A673 (cell line): ENCODE data around the gene CCKAR. TPM values are rescaled to one million over a fixed set of nuclear protein-coding genes. Genes with fewer than 3 reads are reported as not detected.

Experiments used
- BruUV-seq: library from RNA; stranded (reverse); fragments of 400-500 nt; replicated peaks from 2 replicates; lab custom pipeline; 2021; lab: Mats Ljungman, UMichigan
- CTCF ChIA-PET: fragments of 300-600 bp; sonication (Branson Sonifier 250); formaldehyde crosslinking; loops from one replicate; lab custom pipeline; 2022; ENCODE audit warnings: antibody characterized with exemption; lab: Charles Lee
- POLR2A ChIA-PET: fragments of 300-600 bp; sonication (Branson Sonifier 250); formaldehyde crosslinking; loops from one replicate; lab custom pipeline; 2022; ENCODE audit warnings: antibody characterized with exemption; ENCODE audit not compliant: low non-redundant PET; lab: Charles Lee
- DNase-seq: peaks from one replicate; pipeline ENCODE4 v3.0.0-alpha.2; 2015; ENCODE audit warnings: low spot score
- H3K27ac ChIP-seq: fragments of 200-600 bp; sonication (generic); 2 replicates; pipeline ENCODE4 v1.5.1; 2016; ENCODE audit warnings: mixed run types, low read depth, mild to moderate bottlenecking, mixed read lengths, antibody characterized with exemption, low read length; ENCODE audit not compliant: poor library complexity, severe bottlenecking
- H3K27me3 ChIP-seq: fragments of 200-600 bp; sonication (generic); replicated peaks from 2 replicates; pipeline ENCODE4 v1.6.1; 2017; ENCODE audit warnings: mixed run types, low read depth, mild to moderate bottlenecking, mixed read lengths, antibody characterized with exemption, low read length; ENCODE audit not compliant: insufficient read depth, poor library complexity
- H3K36me3 ChIP-seq: fragments of 200-600 bp; sonication (generic); 2 replicates; pipeline ENCODE4 v1.6.1; 2016; ENCODE audit warnings: mixed run types, mild to moderate bottlenecking, mixed read lengths, antibody characterized with exemption, low read length; ENCODE audit not compliant: insufficient read depth, poor library complexity, severe bottlenecking
- H3K4me1 ChIP-seq: fragments of 200-600 bp; sonication (generic); 2 replicates; pipeline ENCODE4 v1.6.1; 2017; ENCODE audit warnings: mixed run types, mild to moderate bottlenecking, mixed read lengths, antibody characterized with exemption, low read length; ENCODE audit not compliant: insufficient read depth, poor library complexity, severe bottlenecking
- H3K4me3 ChIP-seq: fragments of 200-600 bp; sonication (generic); 2 replicates; pipeline ENCODE4 v1.5.1; 2016; ENCODE audit warnings: low read depth, mixed run types, mild to moderate bottlenecking, mixed read lengths, low read length; ENCODE audit not compliant: poor library complexity, severe bottlenecking
- H3K9me3 ChIP-seq: fragments of 200-600 bp; sonication (generic); 2 replicates; pipeline ENCODE4 v1.6.1; 2016; ENCODE audit warnings: mixed run types, low read depth, mild to moderate bottlenecking, mixed read lengths, antibody characterized with exemption, low read length; ENCODE audit not compliant: poor library complexity, severe bottlenecking
- EZH2 ChIP-seq: fragments of 200-600 bp; sonication (generic); IDR thresholded peaks from 2 replicates; pipeline ENCODE4 v1.6.1; 2017; ENCODE audit warnings: borderline replicate concordance, low read depth, mild to moderate bottlenecking, mixed read lengths, antibody characterized with exemption, low read length; ENCODE audit not compliant: poor library complexity, severe bottlenecking
- intact Hi-C: fragments of 100-400 bp; cut with micrococcal nuclease; formaldehyde crosslinking; loops from one replicate; pipeline ENCODE4 v1.10.0; 2022; ENCODE audit not compliant: unreplicated experiment
- total RNA-seq: library from RNA; stranded (reverse); gene quantifications from 2 replicates; pipeline ENCODE4 v1.2.3, GENCODE V29; 2021
- TF ChIP-seq, protein P1 (sequence below): fragments of 300-800, 200-600 bp; sonication (generic); conservative IDR thresholded peaks from 2 replicates; pipeline ENCODE4 v1.5.1; 2017; ENCODE audit warnings: low read depth, mild to moderate bottlenecking, antibody characterized with exemption, low read length, moderate library complexity, mixed read lengths

Gene CCKAR
- total RNA-seq, 1 experiment from 2014 or later: not detected

DNA sequence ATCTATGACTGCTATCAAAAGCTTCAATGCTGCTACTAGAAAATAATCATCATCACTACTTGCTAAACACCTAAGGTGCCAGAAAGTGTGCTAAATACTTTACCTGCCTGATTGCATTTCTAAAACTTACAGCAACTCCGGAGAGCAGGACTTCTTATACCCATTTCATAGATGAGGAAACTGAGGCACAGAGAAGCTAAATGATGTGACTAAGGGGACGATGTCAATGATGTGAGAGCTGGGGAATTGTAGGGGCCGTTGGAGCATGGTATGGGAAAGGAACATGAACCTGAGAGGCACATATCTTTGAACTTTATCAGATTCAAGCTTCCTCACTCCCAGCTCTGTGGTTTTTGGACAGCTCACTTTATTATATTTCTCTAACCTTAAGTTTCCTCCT lies 38.7 kb downstream of the CCKAR start:
- TF ChIP-seq, protein P1, sequence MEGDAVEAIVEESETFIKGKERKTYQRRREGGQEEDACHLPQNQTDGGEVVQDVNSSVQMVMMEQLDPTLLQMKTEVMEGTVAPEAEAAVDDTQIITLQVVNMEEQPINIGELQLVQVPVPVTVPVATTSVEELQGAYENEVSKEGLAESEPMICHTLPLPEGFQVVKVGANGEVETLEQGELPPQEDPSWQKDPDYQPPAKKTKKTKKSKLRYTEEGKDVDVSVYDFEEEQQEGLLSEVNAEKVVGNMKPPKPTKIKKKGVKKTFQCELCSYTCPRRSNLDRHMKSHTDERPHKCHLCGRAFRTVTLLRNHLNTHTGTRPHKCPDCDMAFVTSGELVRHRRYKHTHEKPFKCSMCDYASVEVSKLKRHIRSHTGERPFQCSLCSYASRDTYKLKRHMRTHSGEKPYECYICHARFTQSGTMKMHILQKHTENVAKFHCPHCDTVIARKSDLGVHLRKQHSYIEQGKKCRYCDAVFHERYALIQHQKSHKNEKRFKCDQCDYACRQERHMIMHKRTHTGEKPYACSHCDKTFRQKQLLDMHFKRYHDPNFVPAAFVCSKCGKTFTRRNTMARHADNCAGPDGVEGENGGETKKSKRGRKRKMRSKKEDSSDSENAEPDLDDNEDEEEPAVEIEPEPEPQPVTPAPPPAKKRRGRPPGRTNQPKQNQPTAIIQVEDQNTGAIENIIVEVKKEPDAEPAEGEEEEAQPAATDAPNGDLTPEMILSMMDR: no peak
- no TSS peak for BruUV-seq
- DNase-seq: no peak
- Histone ChIP-seq H3K36me3 (no peaks in the 10 kb centered on the region), H3K27ac (no peak overlapping the region), H3K4me3 (no peak overlapping the region), H3K27me3 (no peaks in the 10 kb centered on the region), H3K4me1 (peaks cover 9% of the 10 kb centered on the region), H3K9me3 (no peaks in the 10 kb centered on the region)
- POLR2A ChIA-PET: no interaction called here
- intact Hi-C loops: no loop called here
- CTCF ChIA-PET: no interaction called here

GRCh38 chr4:26450418-26450817 lies 39.9 kb downstream of the CCKAR start:
- POLR2A ChIA-PET: no interaction called here

DNA sequence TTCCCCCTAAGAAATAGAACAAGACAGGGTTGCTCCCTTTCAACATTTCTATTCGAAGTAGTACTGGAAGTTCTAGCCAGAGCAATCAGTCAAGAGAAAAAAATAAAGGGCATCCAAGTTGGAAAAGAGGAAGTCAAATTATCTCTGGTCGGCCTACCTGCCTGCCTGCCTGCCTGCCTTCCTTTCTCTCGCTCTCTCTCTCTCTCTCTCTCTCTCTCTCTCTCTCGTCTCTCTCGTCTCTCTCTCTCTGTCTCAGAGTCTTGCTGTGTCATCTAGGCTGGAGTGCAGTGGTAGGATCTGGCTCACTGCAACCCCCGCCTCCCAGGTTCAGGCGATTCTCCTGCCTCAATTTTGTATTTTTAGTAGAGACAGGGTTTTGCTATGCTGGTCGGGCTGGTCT lies 42.9 kb downstream of the CCKAR start:
- TF ChIP-seq, protein P1: no peak
- TF ChIP-seq EZH2: no peak
- ChIA-PET CTCF (no interaction called here), POLR2A (no interaction called here)
- Histone ChIP-seq H3K9me3 (no peaks in the 10 kb centered on the region), H3K27me3 (no peaks in the 10 kb centered on the region), H3K4me1 (peaks cover under 1% of the 10 kb centered on the region), H3K36me3 (no peaks in the 10 kb centered on the region), H3K4me3 (no peak overlapping the region), H3K27ac (no peak overlapping the region)
- intact Hi-C loops: no loop called here
- DNase-seq: no peak
- BruUV-seq: no TSS peak

More at GRCh38 chr4:26450418-26450817, 39.9 kb downstream of the CCKAR start:
- Histone ChIP-seq H3K27ac (no peak overlapping the region), H3K27me3 (no peaks in the 10 kb centered on the region), H3K4me1 (peaks cover 9% of the 10 kb centered on the region), H3K4me3 (no peak overlapping the region), H3K9me3 (no peaks in the 10 kb centered on the region), H3K36me3 (no peaks in the 10 kb centered on the region)
- CTCF ChIA-PET: no interaction called here
- no peak for DNase-seq
- TF ChIP-seq EZH2: no peak
- TF ChIP-seq, protein P1: no peak
- intact Hi-C loops: no loop called here
- no TSS peak for BruUV-seq
